HG02870 (cell line): ENCODE data around the gene SH3PXD2A.

Experiments
- ATAC-seq: cut with Tn5 transposase; IDR thresholded peaks from one replicate; pipeline ENCODE4 v1.9.1; 2021; ENCODE audit warnings: mild to moderate bottlenecking, moderate library complexity; ENCODE audit not compliant: unreplicated experiment

SH3PXD2A gene

DNA sequence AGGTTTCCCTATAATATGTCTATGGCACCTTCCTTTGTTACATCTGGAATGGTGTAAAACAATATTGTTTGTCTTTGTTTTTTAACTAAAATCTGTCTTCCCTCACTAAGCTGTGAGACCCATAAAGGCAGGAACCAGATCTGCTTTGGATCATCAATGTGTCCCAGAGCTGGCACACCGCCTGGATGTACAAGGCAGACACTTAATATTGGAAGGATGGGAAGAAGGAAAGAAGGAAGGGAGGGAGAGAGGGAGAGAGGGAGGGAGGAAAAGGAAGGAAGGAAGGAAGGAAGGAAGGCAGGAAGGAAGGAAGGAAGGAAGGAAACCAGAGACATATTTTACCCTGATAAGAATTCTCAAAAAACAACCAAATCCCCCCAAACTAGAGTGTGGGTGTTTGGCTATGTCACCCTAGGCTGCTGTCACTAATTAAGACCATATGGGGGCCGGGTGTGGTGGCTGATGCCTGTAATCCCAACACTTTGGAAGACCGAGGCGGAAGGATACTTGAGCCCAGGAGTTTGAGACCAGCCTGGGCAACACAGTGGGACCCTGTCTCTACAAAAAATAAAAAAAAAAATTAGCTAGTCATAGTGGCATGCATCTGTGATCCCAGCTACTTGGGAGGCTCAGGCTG lies 59.6 kb downstream of the SH3PXD2A start:
- ATAC-seq, result no peak

DNA sequence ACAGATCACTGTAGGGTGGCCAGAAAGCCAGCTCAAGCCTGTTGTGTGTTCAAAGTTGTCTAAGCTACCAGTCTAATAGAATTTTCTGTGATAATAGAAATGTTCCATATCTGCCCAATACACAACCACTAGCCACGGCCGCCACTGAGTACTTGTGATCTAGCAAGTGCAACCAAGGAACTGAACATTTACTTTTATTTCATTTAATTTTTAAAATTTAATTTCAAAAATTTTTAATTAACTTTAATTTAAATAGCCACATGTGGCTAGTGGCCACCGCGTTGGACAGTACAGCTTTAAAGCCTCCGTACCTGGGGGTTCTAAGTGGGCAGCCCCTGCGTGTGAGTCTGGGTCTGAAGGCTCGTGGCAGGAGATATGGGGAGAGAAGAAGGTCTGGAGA lies 60.4 kb downstream of the SH3PXD2A start:
- ATAC-seq, result no peak

DNA sequence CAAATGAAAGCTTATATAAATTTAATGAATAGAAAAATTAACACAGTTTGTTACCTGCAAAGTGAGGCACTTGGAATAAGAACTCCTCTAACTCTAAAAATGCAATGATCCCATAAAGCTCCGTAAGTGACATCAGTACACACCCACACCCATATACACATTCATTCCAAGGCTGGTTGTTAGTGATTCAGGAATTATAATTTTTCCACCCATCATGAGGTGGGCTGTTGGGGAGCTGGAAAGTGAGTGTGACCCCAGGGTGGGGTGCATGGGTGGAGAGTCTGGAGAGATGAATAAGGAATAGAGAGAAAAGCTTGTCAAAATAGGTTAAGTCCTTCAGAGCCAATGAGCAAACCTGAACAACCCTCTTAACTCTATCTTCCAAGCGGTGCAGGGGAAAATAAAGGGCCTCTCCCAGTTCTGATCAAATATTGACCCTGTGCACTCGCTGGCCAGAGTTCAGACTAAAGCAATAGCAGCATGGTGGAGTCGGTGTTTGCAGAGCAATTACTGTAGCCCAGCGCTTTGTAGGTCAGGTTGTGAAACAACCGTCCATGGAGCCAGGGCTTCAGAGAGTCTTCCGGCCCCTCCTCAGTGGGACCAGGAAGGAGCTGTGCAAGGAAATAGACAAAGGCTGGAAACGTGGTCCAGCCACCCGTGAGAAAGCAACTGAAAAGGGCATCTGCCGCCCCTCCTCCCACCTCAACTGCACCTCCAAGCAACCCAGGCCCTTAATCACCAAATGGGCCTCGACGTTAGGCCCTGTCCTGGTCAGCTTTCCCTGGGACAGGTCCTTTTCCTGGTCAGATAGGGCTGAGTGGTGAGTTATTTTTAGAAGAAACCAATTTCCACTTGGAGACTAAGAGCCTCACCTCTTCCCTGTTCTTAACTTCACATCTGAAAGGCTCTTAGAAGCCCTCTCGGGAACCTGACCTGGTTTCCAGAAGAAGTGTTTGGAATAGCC lies 61.2 kb downstream of the SH3PXD2A start:
- ATAC-seq, result no peak

DNA sequence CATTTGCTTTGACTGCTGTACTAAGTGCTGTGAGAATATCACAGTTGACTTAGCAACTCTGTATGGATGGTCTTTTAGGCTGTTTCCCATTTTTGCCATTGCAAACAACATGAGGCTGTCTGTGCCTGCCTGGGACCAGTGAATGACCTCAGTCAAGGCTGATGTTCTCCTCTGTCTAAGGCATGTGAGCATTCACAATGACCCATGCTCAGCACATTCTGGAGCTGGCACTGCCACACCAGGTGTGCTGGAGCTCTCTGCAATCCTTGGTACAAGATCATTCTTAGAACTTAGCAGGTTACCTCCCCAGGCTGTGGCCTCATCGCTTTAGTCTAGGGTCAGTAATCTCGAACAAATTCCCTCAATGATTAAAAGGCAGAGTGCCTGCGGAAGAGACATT lies 61.9 kb downstream of the SH3PXD2A start:
- ATAC-seq, result no peak

DNA sequence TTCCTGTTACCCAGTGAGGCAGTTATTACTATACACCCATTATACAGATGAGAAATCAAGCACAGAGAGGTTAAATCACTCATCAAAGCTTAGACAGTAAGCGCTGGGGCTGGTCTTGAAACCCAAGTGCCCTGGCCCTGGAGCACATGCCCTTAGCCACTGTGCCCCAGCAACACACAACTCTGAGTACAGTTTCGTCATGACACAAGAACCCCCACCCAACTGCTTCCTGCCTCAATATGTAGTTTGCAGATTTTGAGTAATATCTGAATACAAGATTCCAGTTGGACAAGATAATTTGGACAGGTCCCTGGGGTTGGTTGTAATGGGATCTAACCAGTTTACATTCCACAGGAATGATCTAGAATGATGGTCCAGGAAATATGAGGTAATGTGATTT lies 62.8 kb downstream of the SH3PXD2A start:
- ATAC-seq, result no peak

DNA sequence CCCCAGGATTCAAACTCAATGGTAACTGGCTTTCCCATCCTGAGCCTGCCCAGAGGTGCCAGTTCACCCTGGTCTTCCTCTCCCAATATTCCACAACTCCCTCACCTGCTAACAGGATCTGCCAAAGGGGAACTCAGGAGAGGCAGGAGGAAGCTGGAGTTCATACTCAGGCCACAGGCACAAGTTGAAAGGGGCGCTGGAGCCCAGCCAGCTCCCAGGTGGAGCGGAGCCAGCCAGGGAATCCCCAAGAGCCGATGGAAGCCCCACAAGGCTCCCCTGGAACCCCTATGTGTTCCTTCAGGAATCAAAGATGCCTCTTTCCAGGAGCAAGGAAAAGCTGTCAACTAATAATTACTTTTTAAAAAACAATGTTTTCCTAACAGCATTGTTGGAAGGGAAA lies 63.5 kb downstream of the SH3PXD2A start:
- ATAC-seq, result no peak

DNA sequence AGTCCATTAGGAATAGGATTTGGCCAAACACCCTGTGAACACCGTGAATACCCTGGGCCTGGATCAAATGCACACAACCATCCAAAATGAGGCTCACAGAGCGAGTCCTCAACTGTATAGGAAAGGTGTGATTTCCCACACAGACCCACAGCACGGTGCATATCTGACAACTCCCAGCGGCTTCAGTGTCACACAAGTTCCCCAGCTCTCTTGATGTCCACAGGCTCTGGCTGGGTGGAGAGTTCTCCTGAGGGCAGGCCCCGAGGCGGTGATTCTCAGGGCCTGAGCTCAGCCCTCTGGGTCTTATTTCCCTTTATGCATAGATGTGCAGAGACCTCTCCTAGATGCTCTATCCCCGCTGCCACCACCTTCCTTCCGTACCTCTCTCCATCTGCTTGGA lies 64.1 kb downstream of the SH3PXD2A start:
- ATAC-seq, result no peak

DNA sequence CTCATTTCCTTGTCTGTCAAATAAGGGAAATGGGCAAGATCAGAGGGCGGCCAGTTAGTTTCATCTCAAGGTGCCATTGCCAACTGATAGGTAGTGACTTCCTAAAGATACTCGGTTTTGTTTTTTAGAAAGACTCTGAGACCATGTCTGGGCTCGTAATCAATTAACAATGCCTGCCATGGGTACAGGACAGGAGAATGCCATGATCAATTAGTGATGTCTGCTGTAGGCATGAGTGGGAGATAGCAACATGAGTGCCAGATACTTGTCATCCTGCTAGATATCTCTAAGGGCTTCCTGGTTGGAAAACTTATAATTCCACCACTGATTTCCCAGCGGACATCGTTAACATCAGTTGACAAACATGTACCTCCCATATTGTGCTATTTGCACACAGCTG lies 64.8 kb downstream of the SH3PXD2A start:
- no peak for ATAC-seq

DNA sequence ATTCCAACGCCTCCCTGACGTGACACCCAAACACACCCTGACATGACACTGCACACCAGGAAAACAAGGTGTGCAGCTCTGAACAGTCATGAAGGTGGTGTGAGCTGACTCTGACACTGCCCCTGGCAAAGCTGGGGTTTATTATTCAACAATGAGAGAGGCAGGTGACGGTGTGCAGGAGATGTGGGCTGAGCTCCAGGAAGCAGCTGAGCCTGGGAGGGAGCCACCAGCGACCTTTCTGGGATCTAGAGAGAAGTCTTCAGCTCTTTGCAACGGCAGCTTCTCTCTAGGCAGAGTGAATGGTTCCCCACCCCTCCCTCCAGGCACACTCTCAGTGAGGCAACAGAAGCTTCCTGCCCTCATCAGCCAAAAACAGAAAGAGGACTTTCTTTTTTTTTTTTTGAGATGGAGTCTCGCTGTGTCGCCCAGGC lies 65.6 kb downstream of the SH3PXD2A start:
- no peak for ATAC-seq

DNA sequence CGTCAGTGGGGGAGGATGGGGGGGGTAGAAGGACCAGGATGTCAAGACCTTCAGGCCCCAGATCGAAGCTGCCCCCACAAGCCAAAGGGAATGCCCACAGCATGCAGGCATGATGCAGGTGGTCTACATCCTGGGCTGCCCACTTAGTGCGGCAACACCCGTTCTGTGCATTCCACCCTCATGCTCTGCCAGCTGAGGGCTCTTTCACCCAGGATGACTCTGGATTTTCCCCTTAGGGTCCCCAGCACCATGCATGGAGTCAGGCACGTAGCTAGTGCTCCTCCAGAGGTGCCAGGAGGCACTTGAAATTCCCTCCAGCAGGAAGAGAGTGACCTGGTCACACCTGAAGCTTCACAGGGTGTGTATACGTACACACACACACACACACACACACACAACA lies 66.2 kb downstream of the SH3PXD2A start:
- ATAC-seq, result no peak

DNA sequence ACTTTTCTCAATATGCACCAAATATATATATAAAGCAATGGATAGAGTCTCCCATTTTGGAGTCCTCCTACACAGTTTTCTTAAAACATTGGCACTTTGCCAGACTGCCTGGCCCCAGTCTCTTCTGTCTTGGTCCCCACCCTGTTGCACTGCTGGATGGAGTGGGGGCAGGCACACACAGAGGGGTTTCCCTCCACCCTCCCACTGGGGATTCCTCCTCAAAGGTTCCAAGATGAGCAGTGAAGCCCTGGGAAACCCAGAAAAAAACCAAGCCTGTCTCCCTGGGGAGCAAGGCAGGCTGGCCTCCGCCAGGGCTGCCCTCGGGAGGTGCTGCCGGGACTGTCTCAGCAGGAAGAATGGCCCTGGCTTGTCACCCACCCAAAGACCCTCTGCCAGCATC lies 68.0 kb downstream of the SH3PXD2A start:
- no peak for ATAC-seq

DNA sequence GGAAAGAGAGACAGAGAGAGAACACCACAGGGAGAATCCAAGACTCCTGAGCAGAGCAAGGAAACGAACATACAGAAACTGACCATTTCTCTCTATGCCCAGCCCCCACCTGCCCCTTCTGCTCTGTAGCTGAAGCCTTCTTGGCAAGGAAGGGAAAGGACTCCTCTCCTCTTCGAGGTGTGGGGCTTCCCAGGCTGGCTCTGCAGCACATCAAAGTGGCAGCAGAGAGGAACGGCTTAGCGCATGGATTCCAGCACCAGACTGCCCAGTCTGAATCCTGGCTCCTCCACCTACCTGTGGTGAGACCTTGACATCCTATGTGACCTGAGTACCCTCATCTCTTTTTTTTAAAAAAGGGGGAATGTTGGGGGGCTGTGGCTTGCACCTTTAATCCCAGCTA lies 69.4 kb downstream of the SH3PXD2A start:
- no peak for ATAC-seq

DNA sequence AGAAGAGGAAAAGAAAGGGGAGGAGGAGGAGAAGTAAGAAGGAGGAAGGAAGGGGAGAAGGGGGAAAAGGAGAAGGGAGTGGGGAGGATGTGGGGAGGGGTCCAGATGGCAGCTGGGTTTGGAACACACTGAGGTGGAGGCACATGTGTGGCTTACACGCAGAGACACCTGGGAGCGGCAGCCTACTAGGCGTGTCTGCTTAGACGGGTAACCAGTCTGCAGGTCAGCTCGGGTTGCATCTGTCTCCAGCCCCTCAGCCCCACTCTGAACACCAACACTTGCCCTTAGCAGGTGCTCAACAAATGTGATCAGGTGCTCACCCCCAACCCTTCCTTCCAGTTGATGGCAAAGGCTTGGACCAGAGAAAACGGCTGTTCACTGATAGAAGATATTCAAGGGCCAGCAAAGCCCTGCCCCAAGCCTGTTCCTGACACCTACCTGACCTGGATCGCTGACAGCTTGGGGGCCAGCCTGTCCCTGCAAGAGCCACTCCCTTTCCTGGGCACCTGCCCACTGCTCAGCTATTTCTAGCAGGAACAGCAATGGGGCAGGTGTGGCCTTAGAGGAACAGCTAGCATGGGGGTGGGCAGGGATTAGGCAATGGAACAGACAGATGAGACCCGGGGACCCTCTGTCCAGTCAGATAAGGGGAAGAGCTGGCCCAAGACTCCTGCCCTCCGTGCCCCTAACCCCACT lies 70.5 kb downstream of the SH3PXD2A start:
- ATAC-seq, result no peak

DNA sequence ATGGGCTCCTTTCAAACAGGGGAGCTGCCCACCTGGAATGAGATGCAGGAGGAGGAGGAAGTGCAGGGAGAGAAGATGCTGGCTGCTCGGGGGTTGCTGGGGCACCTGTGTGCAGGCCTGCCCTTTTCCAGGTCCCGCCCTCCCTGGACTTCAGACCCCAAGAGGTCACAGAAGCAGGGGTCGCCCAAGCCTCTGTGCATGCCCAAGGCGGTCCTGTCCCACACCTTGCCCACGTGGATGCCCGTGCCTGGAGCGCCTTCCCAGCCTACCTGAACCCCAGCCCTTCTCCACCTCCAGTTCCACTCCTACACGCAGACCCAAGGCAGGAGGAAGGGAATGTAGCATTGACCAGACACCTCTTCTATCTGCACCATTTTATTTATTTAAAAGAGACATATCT lies 71.3 kb downstream of the SH3PXD2A start:
- no peak for ATAC-seq

DNA sequence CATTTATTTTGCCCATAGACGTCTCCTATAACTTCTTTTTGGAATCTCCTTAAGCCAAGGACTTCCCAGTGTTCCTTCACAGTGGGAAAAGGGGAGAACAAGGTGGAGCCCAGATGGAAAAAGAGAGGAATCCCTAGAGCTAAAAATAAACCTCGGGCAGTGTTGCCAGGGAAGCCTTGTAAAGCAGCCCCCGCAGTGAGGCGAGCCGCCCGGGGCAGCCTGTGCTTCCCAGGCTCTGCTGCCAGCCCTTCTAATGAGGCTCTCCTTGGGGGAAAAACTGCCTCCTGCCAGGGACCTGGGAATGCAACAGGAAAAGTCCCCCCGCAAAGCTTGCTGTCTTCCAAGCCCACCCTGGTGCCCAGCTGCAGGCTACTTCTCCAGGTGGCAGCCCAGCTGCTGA lies 71.7 kb downstream of the SH3PXD2A start:
- ATAC-seq, result no peak

DNA sequence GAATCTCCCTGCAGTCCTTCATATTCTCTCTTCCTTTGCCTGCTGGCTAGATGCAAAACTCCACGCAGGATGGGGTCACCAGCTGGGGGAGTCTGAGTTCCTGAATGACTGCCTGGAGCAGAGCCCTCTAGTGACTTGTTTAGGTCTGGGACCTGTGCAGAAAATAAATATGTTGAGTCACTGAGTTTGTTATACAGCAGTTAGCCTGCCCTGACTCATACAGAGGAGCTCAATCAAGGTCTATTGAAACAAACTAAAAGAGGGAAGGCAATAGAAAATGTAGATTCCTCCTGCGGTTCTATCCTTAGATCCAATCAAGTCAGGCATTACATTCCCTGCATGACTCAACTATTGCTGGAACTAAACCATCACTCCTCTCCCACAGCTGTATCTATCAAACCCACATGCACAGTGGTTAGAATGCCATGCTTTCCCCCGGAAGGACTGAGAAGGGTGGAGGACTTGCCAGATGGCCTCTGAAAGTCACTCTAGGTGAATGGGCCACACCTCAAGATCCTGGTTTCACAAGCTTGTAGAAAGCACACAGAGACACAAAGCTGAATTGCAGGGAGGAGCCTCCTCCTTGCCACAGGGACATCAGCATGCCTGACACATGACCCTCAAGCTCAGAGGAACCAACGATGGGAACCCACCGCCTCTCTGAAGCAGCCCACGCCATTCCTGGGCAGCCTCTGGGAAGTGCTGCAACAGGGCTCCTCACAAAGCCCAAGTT lies 73.9 kb downstream of the SH3PXD2A start:
- ATAC-seq, result no peak

DNA sequence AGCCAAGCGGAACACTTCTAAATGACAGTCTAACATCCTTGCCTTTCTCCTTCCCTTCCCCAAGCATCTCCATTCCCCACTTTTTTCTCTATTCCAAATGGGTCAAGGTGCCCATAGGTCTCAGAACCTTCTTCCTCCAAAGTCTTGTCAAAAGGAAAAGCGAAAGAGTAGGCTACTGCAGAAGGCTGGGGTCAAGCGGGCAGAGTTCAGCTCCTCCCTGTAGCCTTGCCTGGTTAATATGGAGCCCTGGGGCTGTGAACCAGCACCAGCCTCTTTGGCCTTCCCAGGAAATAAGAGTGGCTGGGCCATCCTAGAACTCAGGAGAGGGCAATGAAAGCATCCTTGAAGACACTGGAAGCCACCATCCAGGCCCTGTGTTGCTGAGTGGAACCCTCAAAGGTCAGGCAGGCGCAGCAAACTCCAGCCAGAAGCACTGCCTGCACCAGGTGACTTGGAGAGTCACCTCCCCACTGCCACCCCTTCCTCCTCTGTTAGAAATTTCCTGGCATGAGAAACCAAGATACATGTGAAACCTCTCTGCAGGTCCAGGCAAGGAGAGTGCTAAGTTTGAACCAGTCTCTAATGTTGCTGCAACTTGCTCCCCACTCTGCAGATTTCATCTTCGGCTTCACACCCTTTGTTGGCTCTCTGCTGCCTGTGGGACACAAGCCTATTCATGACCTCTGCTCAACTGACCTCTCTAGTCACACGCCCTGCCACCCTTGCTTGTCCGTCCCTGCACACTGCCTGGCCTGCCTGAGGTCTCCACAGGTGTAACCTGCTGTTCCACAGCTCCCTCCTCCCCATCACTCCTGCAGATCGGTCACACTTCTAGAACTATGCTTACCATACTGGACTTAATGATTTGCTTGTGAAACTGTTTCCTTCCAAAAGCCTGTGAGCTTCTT lies 74.9 kb downstream of the SH3PXD2A start:
- no peak for ATAC-seq

DNA sequence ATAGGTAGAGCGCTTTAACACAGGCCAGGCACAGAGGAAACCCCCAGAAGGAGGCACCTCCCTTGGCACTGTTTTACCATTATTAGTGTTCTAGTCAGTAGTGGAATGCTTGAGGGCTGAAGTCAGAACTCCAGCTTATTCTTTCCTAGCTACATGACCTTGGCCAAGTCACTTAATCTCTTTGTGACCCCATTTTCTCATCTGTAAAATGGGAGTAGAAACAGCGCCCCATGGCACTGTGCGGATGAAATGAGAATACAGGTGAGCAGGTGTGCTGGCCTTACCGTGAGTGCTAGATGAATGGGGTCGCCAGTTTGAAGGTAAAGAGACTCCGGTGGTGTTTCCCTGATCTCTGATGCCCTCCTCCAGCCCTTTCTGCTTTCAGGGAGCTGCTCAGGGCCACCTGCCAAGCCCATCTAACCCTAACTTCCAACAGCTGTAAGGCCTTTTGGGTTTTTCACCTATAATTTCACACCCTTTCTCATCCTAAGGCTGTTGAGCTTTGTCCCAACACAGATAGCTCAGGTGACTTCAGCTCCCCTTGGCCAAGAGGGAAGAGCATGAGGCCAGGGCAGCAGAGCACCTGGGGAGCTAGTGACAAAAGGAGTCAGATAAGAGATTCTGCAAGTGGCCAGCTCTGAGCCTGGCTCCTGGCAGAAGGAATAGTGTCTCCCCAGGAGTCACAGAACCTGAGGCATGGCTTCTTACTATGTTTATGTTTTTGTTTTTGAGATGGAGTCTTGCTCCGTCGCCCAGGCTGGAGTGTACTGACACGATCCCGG lies 76.8 kb downstream of the SH3PXD2A start:
- no peak for ATAC-seq

DNA sequence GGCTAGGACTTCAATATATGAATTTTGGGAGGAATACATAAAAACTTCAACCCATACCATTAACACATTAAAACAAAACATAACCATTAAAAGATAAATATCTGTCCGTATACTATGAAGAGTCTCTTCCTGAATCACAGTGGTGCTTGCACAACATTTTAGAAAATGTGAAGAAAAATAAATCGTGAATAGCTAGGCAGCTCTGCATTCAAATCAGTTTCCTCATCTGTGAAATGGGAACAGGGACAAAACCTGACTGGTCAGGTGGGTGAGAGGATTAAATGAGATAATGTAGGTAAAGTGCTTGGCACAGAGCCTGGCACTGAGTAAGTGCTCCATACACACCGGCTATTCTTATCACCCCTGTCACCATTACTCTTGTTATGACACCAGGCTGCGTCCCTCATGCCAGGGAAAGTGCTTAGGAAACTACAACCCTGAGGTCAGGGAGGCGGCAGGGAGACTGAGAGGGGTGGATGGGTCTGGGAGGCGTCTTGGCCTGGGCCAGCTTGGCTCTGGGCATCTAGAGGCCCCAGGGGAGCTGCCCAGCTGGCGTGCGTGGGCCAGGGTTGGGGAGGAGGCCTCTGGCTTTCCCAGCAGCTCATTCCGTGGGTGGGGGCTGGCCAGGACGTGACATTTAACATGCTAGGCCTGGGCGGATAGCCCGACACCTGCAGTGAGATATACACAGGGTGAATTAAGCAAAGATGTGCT lies 78.3 kb downstream of the SH3PXD2A start:
- no peak for ATAC-seq
